Fibroblast of skin of left quadriceps (primary cell): ENCODE results near the gene SDR42E2.
"Not testable (repeated sequence)": the region's sequence is repeated elsewhere in the genome, so short reads cannot be mapped to it uniquely, and the experiment has no call there.

ENCODE experiments used
- DNase-seq, 2 experiments: peaks; one replicate each; pipeline ENCODE4 v3.0.0-alpha.2; 2013; ENCODE audit warnings: low read depth in 2 of 2

Gene SDR42E2

DNA sequence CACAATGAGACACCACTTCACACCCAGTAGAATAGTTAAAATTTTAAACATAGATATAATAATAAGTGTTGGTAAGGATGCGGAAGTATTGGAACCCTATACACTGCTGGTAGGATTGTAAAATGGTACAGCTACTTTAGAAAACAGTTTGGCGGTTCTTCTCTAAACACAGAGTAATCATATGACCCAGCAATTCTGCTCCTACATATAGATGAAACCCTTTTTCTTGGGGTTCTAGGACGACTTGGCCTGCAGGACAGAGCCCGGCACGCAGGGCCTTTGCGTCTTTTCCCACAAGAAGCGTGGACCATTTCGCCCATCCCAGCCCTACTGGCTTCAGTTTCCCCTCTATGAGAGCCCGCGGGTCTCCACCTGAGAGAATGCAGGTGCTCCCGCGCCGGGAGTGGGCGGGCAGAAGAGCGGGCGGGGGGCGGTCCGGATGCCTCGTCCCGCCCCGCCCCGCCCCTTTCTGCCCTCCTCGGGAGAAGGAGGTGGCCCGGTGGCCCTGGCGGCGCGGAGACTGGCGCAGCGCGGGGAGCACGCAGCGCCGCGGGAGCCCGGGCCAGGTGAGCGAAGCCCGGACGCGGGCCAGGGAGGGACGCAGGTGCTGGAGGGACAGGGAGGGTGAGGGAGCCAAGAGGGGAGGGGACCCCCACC, at the start of gene SDR42E2:
Gene SDR42E2, plus strand, starts transcription at position 508 of the 657 bp plus-strand sequence. CDS start 3,077 bp downstream, outside the sequence.
- no peak for DNase-seq

DNA sequence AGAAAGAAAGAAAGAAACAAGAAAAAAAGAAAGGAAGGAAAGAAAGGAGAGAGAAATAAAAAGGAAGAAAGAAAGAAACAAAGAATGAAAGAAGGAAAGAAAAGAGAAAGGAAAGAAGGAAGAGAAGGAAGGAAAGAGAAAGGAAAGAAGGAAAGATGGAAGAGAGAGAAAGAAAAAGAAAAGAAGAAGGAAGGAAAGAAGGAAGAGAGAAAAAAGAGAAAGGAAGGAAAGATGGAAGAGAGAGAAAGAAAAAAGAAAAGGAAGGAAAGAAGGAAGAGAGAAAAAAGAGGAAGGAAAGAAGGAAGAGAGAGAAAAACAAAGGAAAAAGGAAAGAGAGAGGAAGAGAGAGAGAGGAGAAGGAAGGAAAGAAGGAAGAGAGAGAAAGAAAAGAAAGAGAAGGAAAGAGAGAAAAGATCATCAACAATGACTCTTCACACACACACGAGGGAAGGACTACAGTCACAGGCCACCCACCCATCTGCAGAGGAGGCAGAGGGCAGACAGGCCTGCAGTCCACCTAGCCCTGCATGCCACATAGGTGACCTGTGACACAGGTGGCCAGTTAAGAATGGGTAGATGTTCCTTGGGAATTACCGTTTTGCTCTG, 46.1 kb upstream of the SDR42E2 start:
- no peak for DNase-seq

DNA sequence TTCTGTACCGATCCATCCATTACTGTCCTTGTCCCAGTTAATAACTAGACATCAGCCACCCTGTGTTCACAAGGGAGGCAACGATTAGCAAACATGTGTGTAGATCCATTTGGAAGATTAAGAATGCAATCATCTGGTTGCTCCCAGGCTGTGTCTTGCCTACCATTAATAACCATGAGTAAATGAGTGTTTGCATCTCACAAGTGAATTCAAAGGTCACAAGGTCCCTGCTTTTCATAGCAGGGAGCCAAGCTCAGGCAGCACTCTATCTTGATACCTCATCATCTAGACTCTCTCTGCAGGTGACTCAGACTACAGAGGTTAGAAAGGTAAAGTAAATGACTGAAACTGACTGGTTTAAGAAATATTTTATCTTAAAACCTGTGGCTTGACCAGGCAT, 44.7 kb upstream of the SDR42E2 start:
- no peak for DNase-seq

DNA sequence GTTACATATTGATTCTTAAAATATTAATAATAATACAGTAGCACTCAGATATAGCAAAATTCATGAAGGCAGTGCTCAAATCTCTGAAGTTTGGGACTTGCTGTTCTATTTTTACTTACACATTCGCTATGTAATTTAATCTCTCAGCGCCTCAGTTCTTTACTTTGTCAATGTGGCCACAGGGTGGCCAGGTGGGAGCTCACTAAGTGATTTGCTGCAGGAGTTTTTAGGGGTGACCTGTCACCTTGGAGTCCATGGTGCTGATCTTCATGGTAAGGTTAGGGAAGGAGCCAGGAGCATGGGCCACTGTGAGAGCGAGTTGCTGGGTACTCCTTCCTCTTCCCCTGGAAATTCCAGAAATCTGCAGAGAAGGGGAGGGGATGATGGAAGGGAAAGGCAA, 41.9 kb upstream of the SDR42E2 start:
- no peak for DNase-seq

DNA sequence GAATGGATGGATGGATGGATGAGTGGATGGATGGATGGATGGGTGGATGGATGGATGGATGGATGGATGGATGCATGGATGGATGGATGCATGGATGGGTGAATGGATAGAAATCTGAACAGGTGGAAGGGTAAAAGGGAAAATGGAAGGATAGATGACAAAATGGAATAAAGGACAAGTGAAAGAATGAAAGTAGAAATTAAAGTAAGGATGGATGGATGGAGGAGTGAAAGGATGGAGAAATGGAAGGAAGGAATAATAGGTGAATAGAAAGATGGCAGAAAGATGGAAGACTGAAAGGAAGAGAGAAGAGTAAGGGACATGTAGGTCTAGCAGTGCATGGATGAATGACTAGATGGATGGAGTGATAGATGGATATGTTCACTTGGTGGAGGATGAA, 40.1 kb upstream of the SDR42E2 start:
- no peak for DNase-seq

DNA sequence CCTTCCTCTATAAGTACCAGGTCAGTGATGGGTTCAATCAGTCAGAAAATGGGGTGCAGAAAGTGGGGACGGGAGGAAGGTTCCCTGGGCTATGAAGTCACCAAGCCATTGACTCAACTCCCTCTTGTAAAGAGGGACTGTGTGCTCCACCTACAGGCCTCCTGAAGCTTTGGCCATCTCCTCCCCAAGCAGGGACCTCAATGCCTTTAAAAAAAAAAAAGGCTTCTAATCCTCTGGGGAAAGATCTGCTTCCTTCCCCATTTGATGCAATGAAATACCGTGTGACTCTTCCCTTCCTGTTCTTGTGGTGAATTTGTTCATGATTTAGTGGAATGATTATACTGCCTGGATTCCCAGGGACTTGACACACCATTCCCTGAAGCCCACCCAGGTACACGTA, 39.2 kb upstream of the SDR42E2 start:
- no peak for DNase-seq

DNA sequence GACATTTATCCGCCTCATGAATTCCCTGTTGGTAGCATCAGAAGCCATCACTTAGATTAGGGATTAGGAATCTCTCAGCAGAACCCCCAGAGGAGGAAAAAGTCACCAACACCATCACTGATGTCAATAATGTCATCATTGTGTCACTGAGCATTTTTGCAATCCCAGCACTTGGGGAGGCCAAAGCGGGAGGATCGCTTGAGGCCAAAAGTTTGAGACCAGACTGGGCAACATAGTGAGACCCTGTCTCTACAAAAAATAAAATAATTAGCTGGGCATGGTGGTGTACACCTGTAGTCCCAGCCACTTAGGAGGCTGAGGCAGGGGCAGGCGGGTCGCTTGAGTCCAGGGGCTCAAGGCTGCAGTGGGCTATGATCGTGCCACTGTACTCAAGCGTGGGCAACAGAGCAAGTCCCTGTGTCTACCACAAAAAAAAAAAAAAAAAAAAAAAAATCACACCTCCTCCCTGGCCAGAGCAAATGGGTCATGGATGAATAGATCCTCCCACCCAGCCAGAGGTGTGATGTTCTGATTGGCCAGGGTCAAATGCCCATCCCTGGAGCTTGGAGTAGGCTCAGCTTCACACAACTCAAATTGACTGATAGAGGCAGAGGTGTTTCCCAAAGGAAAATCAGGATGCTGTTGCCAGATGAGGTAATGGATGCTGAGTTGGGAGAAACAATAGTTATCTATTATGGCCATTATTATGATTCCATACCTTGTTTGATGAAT, 38.4 kb upstream of the SDR42E2 start:
- DNase-seq: no peak

DNA sequence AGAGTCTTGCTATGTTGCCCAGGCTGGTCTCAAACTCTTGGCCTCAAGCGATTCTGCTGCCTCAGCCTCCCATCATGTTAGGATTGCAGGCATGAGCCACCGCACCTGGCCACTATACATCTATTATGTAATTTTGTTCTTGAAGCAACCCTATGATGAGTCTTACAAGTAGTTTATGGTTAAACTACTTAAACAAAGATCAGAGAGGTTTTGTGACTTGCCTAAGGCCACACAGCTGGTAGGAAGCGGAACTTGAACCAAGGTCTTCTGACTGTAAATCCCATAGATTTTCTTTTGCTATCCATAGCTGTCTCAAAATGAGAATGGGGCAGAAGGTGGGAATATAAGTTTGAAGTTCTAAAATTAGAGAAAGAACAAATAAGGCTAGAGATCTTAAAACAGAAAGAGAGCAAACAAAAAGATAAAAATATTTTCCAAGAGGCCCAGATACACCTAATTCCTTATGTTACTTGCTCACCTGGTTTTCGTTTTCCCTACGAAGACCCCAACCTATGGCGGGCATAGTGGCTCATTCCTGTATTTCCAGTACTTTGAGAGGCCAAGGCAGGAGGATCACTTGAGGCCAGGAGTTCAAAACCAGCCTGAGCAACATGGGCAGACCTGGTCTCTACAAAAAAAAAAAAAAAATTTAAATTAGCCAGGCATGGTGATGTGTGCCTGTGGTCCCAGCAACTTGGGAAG, 37.6 kb upstream of the SDR42E2 start:
- DNase-seq: no peak

DNA sequence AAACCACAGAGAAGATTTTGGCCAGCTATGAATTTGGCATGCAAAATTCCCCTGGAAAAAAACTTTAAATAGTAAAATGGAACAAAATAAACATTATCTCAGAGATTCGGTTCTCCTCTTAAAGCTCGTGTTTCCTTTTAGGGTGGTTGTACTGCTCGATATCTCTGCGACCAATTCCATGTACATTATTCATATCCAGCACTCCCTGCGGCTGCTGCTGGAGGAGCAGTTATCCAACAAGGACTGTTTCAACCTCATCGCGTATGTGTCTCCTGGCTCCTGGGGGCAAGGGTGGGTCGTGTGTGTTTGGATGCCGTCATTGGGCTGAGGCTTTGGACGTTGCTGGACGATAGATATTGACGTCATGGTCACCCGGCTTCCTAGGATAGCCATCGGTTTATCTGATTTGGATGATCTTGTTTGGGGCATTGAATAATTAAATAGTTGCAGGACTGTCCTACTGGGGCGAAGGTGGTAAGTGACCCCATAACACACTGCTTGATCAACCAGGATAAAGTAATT, 36.2 kb upstream of the SDR42E2 start:
- DNase-seq: no peak

DNA sequence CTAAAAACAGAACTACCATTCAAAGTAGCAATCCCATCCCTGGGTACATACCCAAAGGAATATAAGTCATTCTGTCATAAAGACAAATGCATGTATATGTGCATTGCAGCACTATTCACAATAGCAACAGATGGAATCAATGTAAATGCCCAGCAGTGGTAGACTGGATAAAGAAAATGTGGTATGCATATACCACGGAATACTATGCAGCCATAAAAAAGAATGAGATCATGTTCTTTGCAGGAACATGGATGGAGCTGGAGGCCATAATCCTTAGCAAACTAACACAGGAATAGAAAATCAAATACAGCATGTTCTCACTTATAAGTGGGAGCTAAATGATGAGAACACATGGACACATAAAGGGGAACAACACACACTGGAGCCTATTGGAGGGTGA, 33.8 kb upstream of the SDR42E2 start:
- not testable (repeated sequence) for DNase-seq

DNA sequence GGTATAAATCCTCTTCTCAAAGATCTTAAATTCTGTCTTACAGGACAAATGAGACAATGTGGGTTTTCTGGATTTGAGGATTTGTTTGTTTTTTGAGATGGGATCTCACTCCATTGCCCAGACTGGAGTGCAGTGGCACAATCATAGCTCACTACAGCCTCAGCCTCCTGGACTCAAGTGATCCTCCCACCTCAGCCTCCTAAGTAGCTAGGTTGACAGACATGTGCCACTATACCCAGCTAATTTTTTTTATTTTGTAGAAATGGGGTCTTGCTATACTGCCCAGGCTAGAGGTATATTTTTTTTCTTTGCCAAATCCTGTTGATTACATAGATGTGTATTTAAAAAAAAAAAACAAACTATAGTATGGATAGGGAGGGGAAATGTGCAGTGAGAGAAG, 31.8 kb upstream of the SDR42E2 start:
- DNase-seq: no peak

DNA sequence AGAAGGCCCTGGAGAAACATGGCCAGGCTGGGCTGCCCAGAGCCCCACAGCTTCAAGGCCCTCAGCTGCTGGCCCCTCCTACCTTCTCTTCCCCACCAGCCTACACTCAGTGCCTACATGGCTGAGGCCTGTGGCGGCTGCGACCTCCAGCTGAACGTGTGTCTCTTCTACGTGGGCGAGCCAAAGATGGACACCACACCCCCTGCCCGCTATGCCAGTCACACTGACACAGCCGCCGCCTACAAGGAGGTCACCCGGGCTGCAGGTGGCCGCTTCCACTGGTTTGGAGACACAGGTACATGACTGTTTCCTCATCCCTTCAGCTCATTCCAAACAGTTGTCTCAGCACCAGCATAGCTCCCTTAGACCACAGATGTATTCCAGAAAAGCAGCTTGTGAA, 29.5 kb upstream of the SDR42E2 start:
- no peak for DNase-seq

DNA sequence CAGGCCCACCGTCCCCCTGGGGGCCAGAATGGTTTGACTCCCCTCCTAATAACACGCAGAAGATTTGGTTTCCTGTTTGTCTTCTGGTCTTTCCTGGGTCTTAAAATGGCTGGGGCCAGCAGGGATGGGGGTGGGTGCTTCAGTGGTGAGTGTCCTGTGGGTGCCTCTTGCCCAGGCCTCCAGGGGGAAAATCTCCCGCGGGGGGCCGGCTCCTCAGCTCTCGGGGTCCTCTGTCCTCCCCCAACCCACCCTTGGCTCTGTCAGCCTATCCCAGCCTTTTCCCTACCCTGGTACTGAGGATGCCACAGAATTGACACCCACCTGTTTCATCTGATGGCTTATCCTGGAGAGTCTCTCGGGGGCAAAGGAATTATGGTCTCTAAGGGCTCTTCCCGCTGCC, 23.8 kb upstream of the SDR42E2 start:
- DNase-seq: no peak

DNA sequence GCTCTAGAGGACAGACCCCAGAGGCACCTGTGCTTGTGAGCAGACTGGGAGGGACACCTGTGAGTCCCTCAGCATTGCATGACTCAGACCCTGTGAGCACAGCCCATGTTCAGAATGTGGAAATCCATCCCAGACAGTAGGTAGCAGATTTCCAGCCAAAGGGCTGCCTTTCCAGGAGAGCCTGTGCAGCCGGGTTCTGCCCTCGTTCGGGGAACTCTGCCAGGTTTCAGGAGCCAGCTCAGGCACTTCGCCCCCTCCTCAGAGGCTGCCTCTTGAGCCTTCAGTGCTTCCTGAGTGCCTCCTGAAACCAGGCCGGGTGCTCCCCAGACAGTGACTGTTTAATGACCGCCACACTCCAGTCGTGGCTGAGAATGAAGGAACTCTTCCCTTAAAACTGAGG, 23.3 kb upstream of the SDR42E2 start:
- no peak for DNase-seq

DNA sequence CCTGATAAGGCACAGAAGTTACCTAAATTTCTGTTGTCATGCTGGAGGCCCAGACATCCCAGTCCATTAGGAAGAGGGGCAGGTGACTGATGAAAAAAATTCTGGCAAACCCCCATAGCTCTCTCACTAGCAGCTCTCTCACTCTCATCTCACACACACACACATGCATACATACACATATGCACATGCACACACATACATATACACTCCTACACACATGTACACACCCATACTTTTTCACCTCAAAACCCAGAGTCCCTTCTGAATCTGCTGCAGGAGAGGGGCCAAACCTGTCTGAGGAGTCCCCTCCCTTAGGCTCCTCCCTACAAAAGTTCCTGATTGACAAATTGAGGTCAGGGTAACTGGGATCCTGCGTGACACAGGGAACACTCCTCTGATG, 22.6 kb upstream of the SDR42E2 start:
- no peak for DNase-seq

DNA sequence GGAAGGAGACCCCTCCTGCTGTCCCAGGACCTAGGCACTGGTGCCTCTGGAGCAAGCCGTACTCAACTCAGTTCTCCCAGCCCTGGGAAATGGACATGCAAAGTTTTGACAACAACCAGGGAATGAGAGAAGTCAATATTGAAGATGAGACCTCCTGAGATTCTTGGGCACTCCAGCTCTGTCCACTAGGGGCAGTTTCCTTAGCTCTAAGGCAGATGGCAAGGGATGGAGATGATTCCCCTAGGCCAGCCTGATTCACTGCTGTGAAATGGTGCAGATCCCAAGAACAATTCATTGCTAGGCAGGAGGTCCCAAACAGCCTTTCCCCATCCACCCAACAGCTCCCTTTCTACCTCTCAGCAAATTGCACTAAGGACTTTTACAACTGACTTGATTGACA, 20.5 kb upstream of the SDR42E2 start:
- DNase-seq: no peak

DNA sequence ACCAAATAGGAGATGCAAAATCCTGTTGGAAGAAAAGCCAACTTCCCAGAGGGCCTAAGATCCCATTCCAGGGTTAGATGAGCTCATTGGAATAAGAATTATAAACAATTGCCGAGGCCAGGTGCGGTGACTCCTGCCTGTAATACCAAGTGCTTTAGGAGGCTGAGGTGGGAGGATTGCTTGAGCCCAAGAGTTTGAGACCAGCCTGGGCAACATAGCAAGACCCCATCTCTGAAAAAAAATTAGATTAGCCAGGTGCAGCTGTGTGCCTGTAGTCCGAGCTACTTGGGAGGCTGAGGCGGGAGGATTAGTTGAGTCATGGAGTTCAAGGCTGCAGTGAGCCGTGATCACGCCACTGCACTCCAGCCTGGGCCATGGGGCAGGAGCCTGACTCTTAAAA, 17.8 kb upstream of the SDR42E2 start:
- DNase-seq: no peak

DNA sequence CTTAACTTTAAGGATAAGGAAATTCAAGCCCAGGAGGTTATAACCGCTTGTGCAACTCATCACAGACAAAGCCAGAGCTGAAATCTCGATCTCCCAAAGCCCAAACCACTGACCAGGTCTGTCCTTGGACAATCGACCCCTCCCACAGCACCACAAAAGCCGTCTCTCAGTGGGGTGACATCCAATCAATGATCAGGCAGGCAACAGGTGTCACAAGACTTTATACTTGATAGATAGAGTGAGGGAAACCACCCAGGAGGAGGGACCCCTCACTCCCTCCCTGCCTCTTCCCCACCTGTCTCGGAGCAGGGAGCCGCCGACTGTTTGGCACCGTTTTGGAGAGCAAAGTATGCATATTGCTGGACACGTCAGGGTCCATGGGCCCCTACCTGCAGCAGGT, 14.5 kb upstream of the SDR42E2 start:
- no peak for DNase-seq

DNA sequence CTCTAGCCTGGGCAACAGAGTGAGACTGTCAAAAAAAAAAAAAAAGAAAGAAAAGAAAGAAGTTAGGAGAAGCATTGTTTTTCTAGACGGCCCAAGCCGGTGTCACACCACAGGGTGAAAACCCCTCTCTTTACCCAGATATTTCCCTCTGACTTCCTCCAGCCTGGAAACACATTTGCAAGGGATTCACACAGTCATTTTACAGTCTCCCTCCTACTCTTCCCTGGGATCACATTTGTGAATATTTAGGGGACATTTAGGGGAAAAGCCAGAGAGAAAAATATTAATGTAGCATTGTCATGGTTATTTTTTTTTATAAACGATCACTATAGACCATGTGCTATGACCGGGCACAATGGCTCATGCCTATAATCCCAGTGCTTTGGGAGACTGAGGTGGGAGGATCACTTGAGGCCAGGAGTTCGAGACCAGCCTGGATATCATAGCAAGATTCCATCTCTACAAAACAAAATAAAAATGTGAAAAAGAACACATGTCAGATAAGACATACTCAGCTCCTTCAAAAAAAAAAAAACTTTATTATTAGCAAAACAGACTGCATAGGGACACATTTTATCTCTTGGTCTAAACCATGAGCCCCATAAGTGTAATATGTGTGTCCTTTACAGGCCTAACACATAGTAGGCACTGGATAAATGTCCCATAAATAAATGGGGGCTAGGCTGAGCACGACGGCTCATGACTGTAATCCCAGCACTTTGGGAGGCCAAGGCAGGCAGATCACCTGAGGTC, 10.9 kb upstream of the SDR42E2 start:
- no peak for DNase-seq

DNA sequence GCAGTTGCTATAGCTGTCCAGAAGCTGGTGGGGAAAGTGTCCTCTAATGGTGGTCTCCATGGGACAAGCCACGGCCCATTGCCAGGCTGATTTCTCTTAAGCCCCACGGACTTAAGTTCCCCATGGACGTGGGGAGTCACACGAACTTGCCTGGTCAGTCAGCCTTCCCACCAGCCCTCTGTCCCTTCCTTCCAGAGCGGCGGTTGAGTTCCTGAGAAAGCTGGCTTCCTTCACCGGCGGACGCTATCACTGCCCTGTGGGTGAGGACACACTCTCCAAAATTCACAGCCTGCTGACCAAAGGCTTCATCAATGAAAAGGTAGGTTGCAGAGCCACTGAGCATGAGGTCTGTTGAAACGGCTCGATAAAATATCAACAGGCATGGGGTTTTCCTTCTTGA, 10.0 kb upstream of the SDR42E2 start:
- no peak for DNase-seq

DNA sequence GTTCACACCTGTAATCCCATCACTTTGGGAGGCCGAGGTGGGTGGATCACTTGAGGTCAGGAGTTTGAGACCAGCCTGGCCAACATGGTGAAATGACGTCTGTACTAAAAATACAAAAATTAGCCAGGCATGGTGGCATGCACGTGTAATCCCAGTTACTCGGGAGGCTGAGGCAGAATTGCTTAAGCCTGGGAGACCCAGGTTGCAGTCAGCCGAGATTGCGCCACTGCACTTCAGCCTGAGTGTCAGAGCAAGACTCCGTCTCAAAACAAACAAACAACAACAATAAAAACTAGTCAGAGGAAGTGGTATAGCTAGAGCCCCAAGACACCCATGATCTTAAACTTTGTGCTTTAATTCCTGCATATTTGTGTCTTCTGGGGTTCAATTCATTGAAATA, 9.2 kb upstream of the SDR42E2 start:
- not testable (repeated sequence) for DNase-seq

DNA sequence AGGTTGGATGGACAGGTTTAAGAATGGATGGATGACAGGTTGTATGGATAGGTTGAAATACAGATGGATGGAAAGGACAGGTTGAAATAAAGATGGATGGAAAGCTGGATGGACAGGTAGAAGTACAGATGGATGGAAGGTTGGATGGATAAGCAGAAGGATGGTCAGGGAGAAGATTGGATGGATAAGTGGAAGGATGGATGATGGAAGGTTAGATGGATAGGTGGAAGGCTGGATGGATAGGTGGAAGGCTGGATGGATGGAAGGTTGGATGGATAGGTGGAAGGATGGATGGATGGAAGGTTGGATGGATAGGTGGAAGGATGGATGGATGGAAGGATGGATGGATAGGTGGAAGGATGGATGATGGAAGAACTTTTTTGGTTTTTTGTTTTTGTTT, 905 bp upstream of the SDR42E2 start:
- no peak for DNase-seq
